ENCODE measurements around the gene PDGFRA. TPM values are rescaled to one million over a fixed set of nuclear protein-coding genes. Genes with fewer than 3 reads are reported as not detected.
"Not testable (repeated sequence)": the region's sequence is repeated elsewhere in the genome, so short reads cannot be mapped to it uniquely, and the experiment has no call there.

PDGFRA gene
- total RNA-seq, 1 donor from 2014 or later = 2.1 TPM

DNA sequence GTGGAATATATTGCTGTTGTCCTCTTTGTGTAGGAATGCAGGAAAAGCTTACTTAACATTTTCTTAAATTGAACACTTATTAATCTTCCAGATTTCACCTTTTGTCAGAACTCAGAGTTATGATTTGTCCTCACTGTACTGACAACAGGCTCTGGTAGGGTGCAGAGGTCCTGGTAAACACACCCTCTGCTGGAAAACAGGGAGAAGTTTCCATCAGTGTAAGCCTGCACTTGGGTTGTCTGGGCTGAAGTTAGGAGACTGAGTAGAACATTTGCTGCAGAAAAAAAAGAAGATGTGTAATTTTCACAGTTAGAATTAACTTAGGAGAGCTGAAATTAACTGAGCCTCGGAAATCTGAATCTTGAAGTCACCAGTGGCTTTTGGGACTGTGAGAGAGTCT is 23.2 kb downstream of the PDGFRA start:
- not testable (repeated sequence) for H3K27ac Mint-ChIP-seq (ENCODE audit: unreplicated experiment); H3K27me3 Mint-ChIP-seq (ENCODE audit: low read depth); H3K4me1 Mint-ChIP-seq; H3K36me3 Mint-ChIP-seq (ENCODE audit: low read depth); H3K9me3 Mint-ChIP-seq; DNase-seq (ENCODE audit: low read depth, low spot score); H3K4me3 Mint-ChIP-seq

GRCh38 chr4:54254116-54254914 is 25.2 kb downstream of the PDGFRA start:
- TF ChIP-seq, protein P1, sequence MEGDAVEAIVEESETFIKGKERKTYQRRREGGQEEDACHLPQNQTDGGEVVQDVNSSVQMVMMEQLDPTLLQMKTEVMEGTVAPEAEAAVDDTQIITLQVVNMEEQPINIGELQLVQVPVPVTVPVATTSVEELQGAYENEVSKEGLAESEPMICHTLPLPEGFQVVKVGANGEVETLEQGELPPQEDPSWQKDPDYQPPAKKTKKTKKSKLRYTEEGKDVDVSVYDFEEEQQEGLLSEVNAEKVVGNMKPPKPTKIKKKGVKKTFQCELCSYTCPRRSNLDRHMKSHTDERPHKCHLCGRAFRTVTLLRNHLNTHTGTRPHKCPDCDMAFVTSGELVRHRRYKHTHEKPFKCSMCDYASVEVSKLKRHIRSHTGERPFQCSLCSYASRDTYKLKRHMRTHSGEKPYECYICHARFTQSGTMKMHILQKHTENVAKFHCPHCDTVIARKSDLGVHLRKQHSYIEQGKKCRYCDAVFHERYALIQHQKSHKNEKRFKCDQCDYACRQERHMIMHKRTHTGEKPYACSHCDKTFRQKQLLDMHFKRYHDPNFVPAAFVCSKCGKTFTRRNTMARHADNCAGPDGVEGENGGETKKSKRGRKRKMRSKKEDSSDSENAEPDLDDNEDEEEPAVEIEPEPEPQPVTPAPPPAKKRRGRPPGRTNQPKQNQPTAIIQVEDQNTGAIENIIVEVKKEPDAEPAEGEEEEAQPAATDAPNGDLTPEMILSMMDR (conservative IDR thresholded peaks at IDR 0.05) = no peak
- Mint-ChIP-seq H3K36me3 (ENCODE audit: low read depth) (no peaks in the 10 kb centered on the region), H3K27ac (ENCODE audit: unreplicated experiment) (no peak overlapping the region), H3K9me3 (peaks cover 7% of the 10 kb centered on the region), H3K27me3 (ENCODE audit: low read depth) (no peaks in the 10 kb centered on the region), H3K4me1 (no peaks in the 10 kb centered on the region), H3K4me3 (no peak overlapping the region)
- no peak for DNase-seq (ENCODE audit: low read depth, low spot score)

DNA sequence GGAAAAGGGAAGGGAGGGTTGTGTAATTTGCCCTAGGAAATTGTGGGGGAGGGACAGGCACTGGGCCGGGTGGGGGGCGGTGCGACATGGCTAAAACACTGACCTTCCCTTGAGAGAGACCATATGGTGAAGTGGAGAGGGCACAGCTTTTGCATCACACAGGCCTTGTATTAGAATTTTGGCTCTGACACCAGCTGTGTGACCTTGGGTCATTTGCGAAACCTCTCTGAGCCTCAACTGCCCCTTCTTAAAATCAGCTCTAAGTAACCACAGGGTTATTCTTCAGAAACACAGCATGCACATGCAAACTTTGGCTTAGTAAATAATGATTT is 25.8 kb downstream of the PDGFRA start:
- Mint-ChIP-seq H3K9me3 (peaks cover 7% of the 10 kb centered on the region), H3K27me3 (ENCODE audit: low read depth) (no peaks in the 10 kb centered on the region), H3K4me3 (no peak overlapping the region), H3K4me1 (no peaks in the 10 kb centered on the region), H3K27ac (ENCODE audit: unreplicated experiment) (no peak overlapping the region), H3K36me3 (ENCODE audit: low read depth) (no peaks in the 10 kb centered on the region)
- DNase-seq (ENCODE audit: low read depth, low spot score) = no peak
- TF ChIP-seq, protein P1 (conservative IDR thresholded peaks at IDR 0.05) = no peak

- Mint-ChIP-seq H3K4me3 (no peak overlapping the region), H3K4me1 (no peaks in the 10 kb centered on the region), H3K9me3 (peaks cover 7% of the 10 kb centered on the region), H3K27ac (ENCODE audit: unreplicated experiment) (no peak overlapping the region), H3K36me3 (ENCODE audit: low read depth) (no peaks in the 10 kb centered on the region), H3K27me3 (ENCODE audit: low read depth) (no peaks in the 10 kb centered on the region)
- DNase-seq (ENCODE audit: low read depth, low spot score) = no peak
- TF ChIP-seq, protein P1 (conservative IDR thresholded peaks at IDR 0.05) = no peak
Measured at GRCh38 chr4:54255881-54256280, 26.8 kb downstream of the PDGFRA start.

GRCh38 chr4:54256491-54257486 is 27.7 kb downstream of the PDGFRA start:
- TF ChIP-seq, protein P1 (conservative IDR thresholded peaks at IDR 0.05) = no peak

More at GRCh38 chr4:54256491-54257486, 27.7 kb downstream of the PDGFRA start:
- H3K4me1 Mint-ChIP-seq = no peaks in the 10 kb centered on the region
- no peak overlapping the region for H3K27ac Mint-ChIP-seq (ENCODE audit: unreplicated experiment)
- no peaks in the 10 kb centered on the region for H3K27me3 Mint-ChIP-seq (ENCODE audit: low read depth)
- no peak overlapping the region for H3K4me3 Mint-ChIP-seq
- H3K36me3 Mint-ChIP-seq (ENCODE audit: low read depth) = no peaks in the 10 kb centered on the region
- peaks cover 7% of the 10 kb centered on the region for H3K9me3 Mint-ChIP-seq
- no peak for DNase-seq (ENCODE audit: low read depth, low spot score)
